T-helper 1 cell treated with Interleukin-12 subunit alpha and Interleukin-12 subunit beta and Interleukin-4 antibody, amounts not matched to agents 30 μg/mL and 1 μg/mL, for 36 hours (primary cell): Measurements from ENCODE around the gene DRC3.

Source experiments
- H3K27ac Mint-ChIP-seq: one replicate; pipeline ENCODE4 v1.8.0; 2021; ENCODE audit warnings: mild to moderate bottlenecking, mixed read lengths
- H3K27me3 Mint-ChIP-seq: one replicate; pipeline ENCODE4 v1.8.0; 2021; ENCODE audit warnings: low read depth, mixed read lengths
- H3K36me3 Mint-ChIP-seq: one replicate; pipeline ENCODE4 v1.8.0; 2021; ENCODE audit warnings: low read depth, mixed read lengths
- H3K4me1 Mint-ChIP-seq: one replicate; pipeline ENCODE4 v1.8.0; 2021; ENCODE audit warnings: low read depth, mixed read lengths
- H3K4me3 Mint-ChIP-seq: one replicate; pipeline ENCODE4 v1.8.0; 2021; ENCODE audit warnings: mild to moderate bottlenecking, moderate library complexity, mixed read lengths
- H3K9me3 Mint-ChIP-seq: one replicate; pipeline ENCODE4 v1.8.0; 2021; ENCODE audit warnings: mixed read lengths

The DRC3 gene

GRCh38 chr17:17966399-17966798 is 6.3 kb upstream of the DRC3 start:
- peaks cover 12% of the 10 kb centered on the region for H3K36me3 Mint-ChIP-seq
- H3K4me3 Mint-ChIP-seq: no peak overlapping the region
- peak overlapping the region; percentile 2 for H3K27ac Mint-ChIP-seq
- H3K4me1 Mint-ChIP-seq: peaks cover 43% of the 10 kb centered on the region
- no peaks in the 10 kb centered on the region for H3K27me3 Mint-ChIP-seq
- no peaks in the 10 kb centered on the region for H3K9me3 Mint-ChIP-seq

GRCh38 chr17:17970699-17971430 is 1.8 kb upstream of the DRC3 start:
- H3K27ac Mint-ChIP-seq: peak overlapping the region; percentile 47
- peak overlapping the region; percentile 74 for H3K4me3 Mint-ChIP-seq

GRCh38 chr17:17971431-17972125 is 1.1 kb upstream of the DRC3 start:
- peak overlapping the region; percentile 74 for H3K4me3 Mint-ChIP-seq
- H3K27ac Mint-ChIP-seq: peak overlapping the region; percentile 47
- H3K27me3 Mint-ChIP-seq: no peaks in the 10 kb centered on the region
- peaks cover 2% of the 10 kb centered on the region for H3K36me3 Mint-ChIP-seq
- no peaks in the 10 kb centered on the region for H3K9me3 Mint-ChIP-seq
- peaks cover 30% of the 10 kb centered on the region for H3K4me1 Mint-ChIP-seq

More at GRCh38 chr17:17970699-17971430, 1.8 kb upstream of the DRC3 start:
- H3K9me3 Mint-ChIP-seq: no peaks in the 10 kb centered on the region
- H3K4me1 Mint-ChIP-seq: peaks cover 36% of the 10 kb centered on the region
- H3K36me3 Mint-ChIP-seq: peaks cover 5% of the 10 kb centered on the region
- H3K27me3 Mint-ChIP-seq: no peaks in the 10 kb centered on the region

- H3K4me1 Mint-ChIP-seq: peaks cover 24% of the 10 kb centered on the region
- H3K27me3 Mint-ChIP-seq: no peaks in the 10 kb centered on the region
- H3K27ac Mint-ChIP-seq: peak overlapping the region; percentile 92
- no peaks in the 10 kb centered on the region for H3K9me3 Mint-ChIP-seq
- peak overlapping the region; percentile 93 for H3K4me3 Mint-ChIP-seq
- peaks cover 2% of the 10 kb centered on the region for H3K36me3 Mint-ChIP-seq
These were observed 241 bp downstream of the DRC3 start for GRCh38 chr17:17972952-17973254.

GRCh38 chr17:17975436-17975835 is 2.8 kb downstream of the DRC3 start:
- peaks cover under 1% of the 10 kb centered on the region for H3K36me3 Mint-ChIP-seq
- no peak overlapping the region for H3K4me3 Mint-ChIP-seq
- no peaks in the 10 kb centered on the region for H3K27me3 Mint-ChIP-seq
- H3K27ac Mint-ChIP-seq: no peak overlapping the region
- peaks cover 17% of the 10 kb centered on the region for H3K4me1 Mint-ChIP-seq
- H3K9me3 Mint-ChIP-seq: no peaks in the 10 kb centered on the region

- Mint-ChIP-seq H3K27me3 (no peaks in the 10 kb centered on the region), H3K36me3 (no peaks in the 10 kb centered on the region), H3K4me1 (peaks cover 8% of the 10 kb centered on the region), H3K9me3 (no peaks in the 10 kb centered on the region), H3K4me3 (no peak overlapping the region), H3K27ac (no peak overlapping the region)
These were observed 4.4 kb downstream of the DRC3 start for GRCh38 chr17:17976931-17977570.

- no peaks in the 10 kb centered on the region for H3K36me3 Mint-ChIP-seq
- no peak overlapping the region for H3K27ac Mint-ChIP-seq
- H3K4me1 Mint-ChIP-seq: peaks cover 3% of the 10 kb centered on the region
- no peaks in the 10 kb centered on the region for H3K9me3 Mint-ChIP-seq
- H3K4me3 Mint-ChIP-seq: no peak overlapping the region
- no peaks in the 10 kb centered on the region for H3K27me3 Mint-ChIP-seq
These were observed 6.1 kb downstream of the DRC3 start for GRCh38 chr17:17978481-17979424.

- Mint-ChIP-seq H3K27me3 (no peaks in the 10 kb centered on the region), H3K27ac (no peak overlapping the region), H3K4me1 (peaks cover 2% of the 10 kb centered on the region), H3K4me3 (no peak overlapping the region), H3K36me3 (no peaks in the 10 kb centered on the region), H3K9me3 (no peaks in the 10 kb centered on the region)
These were observed 7.1 kb downstream of the DRC3 start for GRCh38 chr17:17979778-17980177.

- no peak overlapping the region for H3K27ac Mint-ChIP-seq
- no peaks in the 10 kb centered on the region for H3K4me1 Mint-ChIP-seq
- H3K27me3 Mint-ChIP-seq: no peaks in the 10 kb centered on the region
- H3K9me3 Mint-ChIP-seq: no peaks in the 10 kb centered on the region
- no peaks in the 10 kb centered on the region for H3K36me3 Mint-ChIP-seq
- H3K4me3 Mint-ChIP-seq: no peak overlapping the region
These were observed 8.7 kb downstream of the DRC3 start for GRCh38 chr17:17981330-17981729.

- Mint-ChIP-seq H3K36me3 (no peaks in the 10 kb centered on the region), H3K27ac (no peak overlapping the region), H3K4me1 (no peaks in the 10 kb centered on the region), H3K9me3 (no peaks in the 10 kb centered on the region), H3K27me3 (no peaks in the 10 kb centered on the region), H3K4me3 (no peak overlapping the region)
These were observed 10.1 kb downstream of the DRC3 start for GRCh38 chr17:17982801-17983200.

GRCh38 chr17:17983376-17983775 is 10.7 kb downstream of the DRC3 start:
- no peak overlapping the region for H3K27ac Mint-ChIP-seq
- no peak overlapping the region for H3K4me3 Mint-ChIP-seq
- H3K27me3 Mint-ChIP-seq: no peaks in the 10 kb centered on the region
- H3K36me3 Mint-ChIP-seq: no peaks in the 10 kb centered on the region
- no peaks in the 10 kb centered on the region for H3K4me1 Mint-ChIP-seq
- H3K9me3 Mint-ChIP-seq: no peaks in the 10 kb centered on the region

GRCh38 chr17:17983776-17984175 is 11.1 kb downstream of the DRC3 start:
- H3K4me1 Mint-ChIP-seq: no peaks in the 10 kb centered on the region
- no peak overlapping the region for H3K4me3 Mint-ChIP-seq
- no peak overlapping the region for H3K27ac Mint-ChIP-seq
- H3K36me3 Mint-ChIP-seq: no peaks in the 10 kb centered on the region
- H3K9me3 Mint-ChIP-seq: no peaks in the 10 kb centered on the region
- no peaks in the 10 kb centered on the region for H3K27me3 Mint-ChIP-seq

GRCh38 chr17:17985153-17985552 is 12.5 kb downstream of the DRC3 start:
- Mint-ChIP-seq H3K4me1 (no peaks in the 10 kb centered on the region), H3K4me3 (no peak overlapping the region), H3K27ac (no peak overlapping the region), H3K9me3 (no peaks in the 10 kb centered on the region), H3K27me3 (no peaks in the 10 kb centered on the region), H3K36me3 (no peaks in the 10 kb centered on the region)

- no peaks in the 10 kb centered on the region for H3K36me3 Mint-ChIP-seq
- H3K9me3 Mint-ChIP-seq: no peaks in the 10 kb centered on the region
- no peak overlapping the region for H3K27ac Mint-ChIP-seq
- no peaks in the 10 kb centered on the region for H3K27me3 Mint-ChIP-seq
- no peaks in the 10 kb centered on the region for H3K4me1 Mint-ChIP-seq
- no peak overlapping the region for H3K4me3 Mint-ChIP-seq
These were observed 12.9 kb downstream of the DRC3 start for GRCh38 chr17:17985555-17985954.
